Ascending aorta (tissue), 2 donors: ENCODE data around the gene GYPA. TPM values are rescaled to one million over a fixed set of nuclear protein-coding genes. Genes with fewer than 3 reads are reported as not detected.
"Not testable (repeated sequence)": the region's sequence is repeated elsewhere in the genome, so short reads cannot be mapped to it uniquely, and the experiment has no call there.

Source experiments
- DNase-seq, 2 donors: peaks; one replicate each; pipeline ENCODE4 v3.0.0-alpha.2; 2019; ENCODE audit warnings: low spot score in 2 of 2
- H3K27ac ChIP-seq, 2 donors: fragments of 200-600 bp; sonication (generic); one replicate each; pipeline ENCODE4 v1.5.1; 2016 to 2017; ENCODE audit warnings: mild to moderate bottlenecking in 1 of 2
- H3K27me3 ChIP-seq: fragments of 200-600 bp; sonication (generic); one replicate; pipeline ENCODE4 v1.5.1; 2017
- H3K36me3 ChIP-seq, 2 donors: fragments of 200-600 bp; sonication (generic); one replicate each; pipeline ENCODE4 v1.5.1; 2016
- H3K4me1 ChIP-seq, 2 donors: fragments of 200-600 bp; sonication (generic); one replicate each; pipeline ENCODE4 v1.5.1; 2016 to 2017; ENCODE audit warnings: mild to moderate bottlenecking in 1 of 2
- H3K4me3 ChIP-seq, 2 donors: fragments of 200-600 bp; sonication (generic); one replicate each; pipeline ENCODE4 v1.5.1; 2016 to 2017; ENCODE audit warnings: mild to moderate bottlenecking in 1 of 2
- H3K9me3 ChIP-seq, 2 donors: fragments of 200-600 bp; sonication (generic); one replicate each; pipeline ENCODE4 v1.5.1; 2016
- CTCF ChIP-seq, 3 experiments: fragments of 200-600 bp in 2 of 3; fragments of 450-650 bp in 1 of 3; sonication (generic) in 2 of 3; IDR thresholded peaks; one replicate each; pipeline ENCODE4 v1.5.1; 2016 to 2019; ENCODE audit warnings: antibody characterized with exemption in 3 of 3, mild to moderate bottlenecking in 1 of 3, moderate library complexity in 1 of 3
- intact Hi-C: fragments of 100-400 bp; cut with DNase I; formaldehyde crosslinking; loops from one replicate; pipeline ENCODE4 v1.15.1; 2023
- total RNA-seq: library from RNA; depleted of rRNA; stranded (reverse); fragments of >200 nt; gene quantifications from one replicate; pipeline ENCODE4 v1.1.0, GENCODE V29; 2016

The GYPA gene
- total RNA-seq, 1 donor from 2014 or later, result not detected

DNA sequence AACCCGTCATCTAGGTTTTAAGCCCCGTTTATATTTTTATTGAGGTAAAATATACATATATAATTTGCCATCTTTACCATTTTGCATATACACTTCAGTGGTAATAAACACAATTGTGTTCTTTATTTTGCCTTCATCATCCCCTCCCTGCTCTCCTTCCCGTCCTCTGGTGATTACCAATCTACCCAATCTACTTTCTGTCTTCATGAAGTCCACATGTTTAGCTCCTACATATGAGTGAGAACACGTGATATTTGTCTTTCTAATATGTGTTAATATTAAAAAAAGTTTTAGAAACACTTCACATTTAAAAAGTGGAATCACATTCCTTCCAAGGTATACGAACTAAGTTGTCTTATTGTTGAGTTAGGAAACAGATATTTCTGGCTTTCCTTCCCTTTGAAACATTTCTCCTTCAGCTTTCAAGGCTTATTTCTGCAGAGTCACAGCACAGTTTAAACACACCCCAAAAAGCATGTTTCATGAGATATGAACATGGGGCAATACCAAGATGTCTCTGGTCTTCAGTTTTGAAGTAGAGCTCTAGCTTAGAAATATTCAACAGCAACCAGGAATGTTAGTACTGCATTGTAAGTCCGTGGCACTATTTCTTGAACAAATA is 35.9 kb downstream of the GYPA start:
- no peaks in the 10 kb centered on the region for H3K9me3 ChIP-seq
- H3K4me1 ChIP-seq, result no peaks in the 10 kb centered on the region
- no peak for DNase-seq
- no peak for TF ChIP-seq CTCF (IDR thresholded peaks at IDR 0.05)
- no peak overlapping the region for H3K27ac ChIP-seq
- intact Hi-C loops, result no loop called here
- no peak overlapping the region for H3K4me3 ChIP-seq
- no peaks in the 10 kb centered on the region for H3K27me3 ChIP-seq
- no peaks in the 10 kb centered on the region for H3K36me3 ChIP-seq

GRCh38 chr4:144097776-144098175 is 42.7 kb downstream of the GYPA start:
- H3K4me1 ChIP-seq, DNase-seq, H3K9me3 ChIP-seq, H3K27ac ChIP-seq, intact Hi-C loops, H3K27me3 ChIP-seq, H3K36me3 ChIP-seq, H3K4me3 ChIP-seq: not testable (repeated sequence)

GRCh38 chr4:144093995-144094394 is 46.5 kb downstream of the GYPA start:
- H3K36me3 ChIP-seq, H3K27me3 ChIP-seq, H3K9me3 ChIP-seq, H3K4me1 ChIP-seq, H3K4me3 ChIP-seq, H3K27ac ChIP-seq, intact Hi-C loops, DNase-seq: not testable (repeated sequence)

DNA sequence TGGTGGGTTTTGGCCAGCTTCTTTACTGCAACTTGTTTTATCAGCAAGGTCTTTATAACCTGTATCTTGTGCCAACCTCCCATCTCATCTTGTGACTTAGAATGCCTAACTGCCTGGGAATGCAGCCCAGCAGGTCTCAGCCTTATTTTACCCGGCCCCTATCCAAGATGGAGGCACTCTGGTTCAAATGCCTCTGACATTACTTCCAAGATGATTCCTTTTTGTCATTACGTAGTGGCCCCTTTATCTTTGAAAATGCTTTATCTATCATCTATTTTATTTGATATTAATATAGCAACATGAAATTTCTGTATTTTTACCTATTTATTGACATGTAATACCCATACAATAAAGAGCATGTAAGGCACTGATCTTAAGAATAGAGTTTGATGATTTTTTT is 49.3 kb downstream of the GYPA start:
- H3K4me1 ChIP-seq, DNase-seq, intact Hi-C loops, H3K36me3 ChIP-seq, H3K9me3 ChIP-seq, H3K4me3 ChIP-seq, H3K27ac ChIP-seq, H3K27me3 ChIP-seq: not testable (repeated sequence)

DNA sequence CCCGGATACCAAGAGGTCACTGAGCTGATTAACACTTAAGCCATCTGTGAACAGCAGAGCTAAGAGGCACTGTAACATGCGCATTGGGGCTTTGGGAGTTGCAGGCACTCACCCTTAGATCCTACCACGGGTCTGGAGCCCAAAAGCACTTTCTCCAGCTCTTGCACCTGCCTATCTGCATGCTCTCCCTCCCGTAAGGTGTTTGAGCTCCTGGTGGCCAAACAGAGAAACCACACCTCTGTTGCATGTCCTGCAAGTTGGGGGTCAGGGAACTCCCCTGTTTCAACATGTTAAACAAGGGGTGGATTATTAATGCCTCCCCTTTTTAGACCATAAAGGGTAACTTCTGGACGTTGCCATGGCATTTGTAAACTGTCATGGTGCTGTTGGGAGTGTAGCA is 49.8 kb downstream of the GYPA start:
- H3K9me3 ChIP-seq, result no peaks in the 10 kb centered on the region
- no peaks in the 10 kb centered on the region for H3K4me1 ChIP-seq
- intact Hi-C loops, result no loop called here
- no peaks in the 10 kb centered on the region for H3K27me3 ChIP-seq
- H3K27ac ChIP-seq, result no peak overlapping the region
- DNase-seq, result no peak
- H3K36me3 ChIP-seq, result no peaks in the 10 kb centered on the region
- TF ChIP-seq CTCF (IDR thresholded peaks at IDR 0.05), result no peak
- no peak overlapping the region for H3K4me3 ChIP-seq

GRCh38 chr4:144082053-144082452 is 58.5 kb downstream of the GYPA start:
- intact Hi-C loops, result not testable (repeated sequence)

GRCh38 chr4:144080135-144080534 is 60.4 kb downstream of the GYPA start:
- H3K27me3 ChIP-seq, H3K9me3 ChIP-seq, H3K4me3 ChIP-seq, DNase-seq, H3K27ac ChIP-seq, intact Hi-C loops, H3K36me3 ChIP-seq, H3K4me1 ChIP-seq: not testable (repeated sequence)

More at GRCh38 chr4:144082053-144082452, 58.5 kb downstream of the GYPA start:
- H3K27ac ChIP-seq, H3K36me3 ChIP-seq, H3K4me3 ChIP-seq, H3K9me3 ChIP-seq, H3K27me3 ChIP-seq, DNase-seq, H3K4me1 ChIP-seq: not testable (repeated sequence)

DNA sequence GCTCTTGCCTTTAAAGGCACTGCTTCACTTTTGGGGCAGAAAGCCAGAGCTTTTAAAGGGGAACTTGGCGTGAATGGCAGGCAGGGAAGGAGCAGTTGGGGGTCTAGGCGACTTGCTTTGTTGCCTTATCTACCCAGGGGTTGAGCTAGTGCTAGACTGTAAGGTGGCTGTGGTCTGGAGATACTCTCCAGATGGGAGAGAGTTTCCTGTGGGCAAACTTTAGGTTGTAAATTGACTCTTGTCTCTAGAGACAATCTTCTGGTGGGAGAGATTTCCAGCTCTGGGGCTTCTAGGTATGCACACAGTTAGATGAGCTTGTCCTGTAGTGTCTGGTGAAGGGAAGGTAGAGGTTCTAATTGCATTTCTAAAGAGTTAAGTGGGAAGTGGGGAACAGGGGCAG is 61.8 kb downstream of the GYPA start:
- H3K27ac ChIP-seq, H3K4me1 ChIP-seq, H3K27me3 ChIP-seq, H3K9me3 ChIP-seq, H3K4me3 ChIP-seq, H3K36me3 ChIP-seq, intact Hi-C loops, DNase-seq: not testable (repeated sequence)

- H3K4me1 ChIP-seq, H3K27ac ChIP-seq, H3K36me3 ChIP-seq, H3K9me3 ChIP-seq, H3K4me3 ChIP-seq, intact Hi-C loops, H3K27me3 ChIP-seq, DNase-seq: not testable (repeated sequence)
Observed at GRCh38 chr4:144061556-144061955, 79.0 kb downstream of the GYPA start.

DNA sequence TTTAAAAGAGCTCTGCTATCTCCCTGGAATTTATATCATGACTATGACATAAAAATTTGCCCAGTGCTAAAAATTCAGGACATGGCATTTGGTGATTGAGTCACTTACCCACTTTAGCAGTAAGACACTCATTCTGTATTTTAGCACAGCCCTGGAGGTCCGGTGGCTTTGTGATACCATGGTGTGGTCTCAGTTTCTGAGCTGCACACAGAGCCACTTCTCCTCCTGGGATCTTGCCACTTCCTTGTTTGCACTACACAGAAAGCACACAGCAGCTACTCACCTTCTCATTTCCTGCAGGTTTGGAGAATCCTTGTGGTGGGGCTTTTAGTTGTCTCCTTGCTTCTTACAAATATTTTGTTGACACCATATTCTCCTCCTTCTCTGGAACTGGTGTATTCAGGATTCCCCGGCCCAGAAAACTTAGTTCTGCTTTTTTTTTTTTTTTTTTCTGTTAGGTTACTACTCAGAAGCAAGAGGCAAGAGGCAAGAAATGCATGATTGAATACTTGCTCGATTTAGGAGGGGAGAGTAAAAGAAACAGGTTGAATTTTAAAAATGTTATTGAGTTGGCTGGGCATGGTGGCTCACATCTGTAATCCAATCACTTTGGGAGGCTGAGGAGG is 80.2 kb downstream of the GYPA start:
- H3K27me3 ChIP-seq, H3K4me3 ChIP-seq, H3K9me3 ChIP-seq, intact Hi-C loops, H3K4me1 ChIP-seq, H3K27ac ChIP-seq, H3K36me3 ChIP-seq, DNase-seq: not testable (repeated sequence)
